Endodermal cell (in vitro differentiated cells): ENCODE measurements around the gene CAPZB. TPM values are rescaled to one million over a fixed set of nuclear protein-coding genes. Genes with fewer than 3 reads are reported as not detected.

ENCODE experiments used
- DNase-seq: peaks from one replicate; pipeline ENCODE4 v3.0.0-alpha.2; 2017
- H3K27ac ChIP-seq: 2 replicates; pipeline ENCODE4 v1.5.1; 2013; ENCODE audit warnings: mild to moderate bottlenecking, low read depth, low read length, moderate library complexity
- H3K27me3 ChIP-seq: 2 replicates; pipeline ENCODE4 v1.6.1; 2013; ENCODE audit warnings: mild to moderate bottlenecking, low read length, moderate library complexity; ENCODE audit not compliant: insufficient read depth, control insufficient read depth, poor library complexity, severe bottlenecking
- H3K36me3 ChIP-seq: 2 replicates; pipeline ENCODE4 v1.7.0; 2013; ENCODE audit warnings: mild to moderate bottlenecking, low read length, moderate library complexity; ENCODE audit not compliant: control insufficient read depth, insufficient read depth
- H3K4me1 ChIP-seq: one replicate; pipeline ENCODE4 v1.7.0; 2013; ENCODE audit warnings: low read length; ENCODE audit not compliant: control insufficient read depth, insufficient read depth
- H3K4me3 ChIP-seq: 2 replicates; pipeline ENCODE4 v1.5.1; 2013; ENCODE audit warnings: mild to moderate bottlenecking, low read length, moderate library complexity
- H3K9ac ChIP-seq: 2 replicates; pipeline ENCODE4 v1.6.1; 2013; ENCODE audit warnings: mild to moderate bottlenecking, low read length, moderate library complexity; ENCODE audit not compliant: poor library complexity, severe bottlenecking; ENCODE audit errors: extremely low read depth
- H3K9me3 ChIP-seq: 2 replicates; pipeline ENCODE4 v1.6.1; 2013; ENCODE audit warnings: mild to moderate bottlenecking, low read length, moderate library complexity; ENCODE audit not compliant: control insufficient read depth
- H3K27ac Mint-ChIP-seq: 2 replicates; pipeline ENCODE4 v1.8.0; 2020; ENCODE audit warnings: mixed read lengths
- H3K27me3 Mint-ChIP-seq: 2 replicates; pipeline ENCODE4 v1.8.0; 2021; ENCODE audit warnings: mild to moderate bottlenecking, mixed read lengths; ENCODE audit not compliant: insufficient read depth
- H3K36me3 Mint-ChIP-seq: 2 replicates; pipeline ENCODE4 v1.8.0; 2020; ENCODE audit warnings: low read depth, mixed read lengths
- H3K4me1 Mint-ChIP-seq: 2 replicates; pipeline ENCODE4 v1.8.0; 2020; ENCODE audit warnings: mixed read lengths
- H3K4me3 Mint-ChIP-seq: 2 replicates; pipeline ENCODE4 v1.8.0; 2020; ENCODE audit warnings: mild to moderate bottlenecking, moderate library complexity, mixed read lengths
- H3K9me3 Mint-ChIP-seq: 2 replicates; pipeline ENCODE4 v1.8.0; 2020; ENCODE audit warnings: mild to moderate bottlenecking, mixed read lengths
- WGBS, 2 experiments: methylation state at CpG; one replicate each; pipeline versions ENCODE4 v1.1.5 to v1.1.7; 2013; ENCODE audit warnings: missing lambda C conversion rate in 2 of 2, mixed read lengths in 1 of 2; ENCODE audit not compliant: insufficient coverage in 1 of 2, insufficient read length in 1 of 2; 5-methylcytosine and 5-hydroxymethylcytosine counted together
- total RNA-seq, 2 donors: library from RNA; stranded (reverse); fragmentation: NEBNext Ultra II Directional in 1 of 2; extraction: Animal tissue kit (Norgen Biotek cat#: 25700) in 1 of 2; gene quantifications; 2 replicates in 1 of 2; 3 replicates in 1 of 2; pipeline ENCODE4 v1.2.1, GENCODE V29; 2021
- TF ChIP-seq, protein P1 (sequence below): fragments of 200-600 bp; sonication (generic); conservative IDR thresholded peaks from 2 replicates; pipeline ENCODE4 v1.5.0; 2021; ENCODE audit warnings: antibody characterized with exemption, mild to moderate bottlenecking

CAPZB gene
- total RNA-seq, 2 donors from 2014 or later, result 334 to 362 TPM

DNA sequence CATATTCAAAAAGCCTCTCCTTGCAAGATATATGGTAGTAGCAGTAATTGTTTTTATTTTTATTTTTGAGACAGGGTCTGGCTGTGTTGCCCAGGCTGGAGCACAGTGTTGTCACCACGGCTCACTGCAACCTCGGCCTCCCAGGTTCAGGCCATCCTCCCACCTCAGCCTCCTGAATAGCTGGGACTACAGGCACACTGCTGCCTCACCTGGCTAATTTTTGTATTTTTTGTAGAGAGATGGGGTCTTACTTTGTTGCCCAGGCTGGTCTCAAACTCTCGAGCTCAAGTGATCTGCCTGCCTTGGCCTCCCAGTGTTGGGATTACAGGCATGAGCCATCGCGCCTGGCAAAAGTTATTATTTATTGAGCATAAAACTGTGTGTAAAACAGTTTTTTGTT, 134.8 kb downstream of the CAPZB start:
- TF ChIP-seq, protein P1, sequence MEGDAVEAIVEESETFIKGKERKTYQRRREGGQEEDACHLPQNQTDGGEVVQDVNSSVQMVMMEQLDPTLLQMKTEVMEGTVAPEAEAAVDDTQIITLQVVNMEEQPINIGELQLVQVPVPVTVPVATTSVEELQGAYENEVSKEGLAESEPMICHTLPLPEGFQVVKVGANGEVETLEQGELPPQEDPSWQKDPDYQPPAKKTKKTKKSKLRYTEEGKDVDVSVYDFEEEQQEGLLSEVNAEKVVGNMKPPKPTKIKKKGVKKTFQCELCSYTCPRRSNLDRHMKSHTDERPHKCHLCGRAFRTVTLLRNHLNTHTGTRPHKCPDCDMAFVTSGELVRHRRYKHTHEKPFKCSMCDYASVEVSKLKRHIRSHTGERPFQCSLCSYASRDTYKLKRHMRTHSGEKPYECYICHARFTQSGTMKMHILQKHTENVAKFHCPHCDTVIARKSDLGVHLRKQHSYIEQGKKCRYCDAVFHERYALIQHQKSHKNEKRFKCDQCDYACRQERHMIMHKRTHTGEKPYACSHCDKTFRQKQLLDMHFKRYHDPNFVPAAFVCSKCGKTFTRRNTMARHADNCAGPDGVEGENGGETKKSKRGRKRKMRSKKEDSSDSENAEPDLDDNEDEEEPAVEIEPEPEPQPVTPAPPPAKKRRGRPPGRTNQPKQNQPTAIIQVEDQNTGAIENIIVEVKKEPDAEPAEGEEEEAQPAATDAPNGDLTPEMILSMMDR, result no peak
- Mint-ChIP-seq H3K9me3 (no peaks in the 10 kb centered on the region), H3K27me3 (no peaks in the 10 kb centered on the region), H3K36me3 (peaks cover 58% of the 10 kb centered on the region), H3K4me3 (no peak overlapping the region), H3K4me1 (peaks cover 18% of the 10 kb centered on the region), H3K27ac (no peak overlapping the region)
- no peak overlapping the region for H3K27ac ChIP-seq
- H3K9me3 ChIP-seq, result no peaks in the 10 kb centered on the region
- no peak overlapping the region for H3K4me3 ChIP-seq
- no peaks in the 10 kb centered on the region for H3K27me3 ChIP-seq
- peaks cover 5% of the 10 kb centered on the region for H3K4me1 ChIP-seq
- 98 to 100% methylated on average over 1 to 5 of the region's 5 CpGs for WGBS, 2 experiments
- H3K36me3 ChIP-seq, result peaks cover 55% of the 10 kb centered on the region
- H3K9ac ChIP-seq, result no peak overlapping the region
- DNase-seq, result no peak

- Mint-ChIP-seq H3K4me1 (peaks cover 18% of the 10 kb centered on the region), H3K27me3 (no peaks in the 10 kb centered on the region), H3K9me3 (no peaks in the 10 kb centered on the region), H3K4me3 (no peak overlapping the region), H3K27ac (no peak overlapping the region), H3K36me3 (peaks cover 53% of the 10 kb centered on the region)
- no peak overlapping the region for H3K4me3 ChIP-seq
- no peak overlapping the region for H3K9ac ChIP-seq
- TF ChIP-seq, protein P1, result no peak
- H3K4me1 ChIP-seq, result peaks cover 5% of the 10 kb centered on the region
- no peak for DNase-seq
- H3K9me3 ChIP-seq, result no peaks in the 10 kb centered on the region
- WGBS, 2 experiments, result 93 to 94% methylated on average over 15 to 17 of the region's 17 CpGs
- H3K27me3 ChIP-seq, result no peaks in the 10 kb centered on the region
- peaks cover 57% of the 10 kb centered on the region for H3K36me3 ChIP-seq
- no peak overlapping the region for H3K27ac ChIP-seq
Measured at GRCh38 chr1:19349999-19350398, 135.3 kb downstream of the CAPZB start.

GRCh38 chr1:19348441-19349198, 136.7 kb downstream of the CAPZB start:
- WGBS, 2 experiments, result 93 to 96% methylated on average over 13 to 14 of the region's 15 CpGs

More at GRCh38 chr1:19348441-19349198, 136.7 kb downstream of the CAPZB start:
- Histone ChIP-seq H3K4me3 (no peak overlapping the region), H3K27me3 (no peaks in the 10 kb centered on the region), H3K36me3 (peaks cover 58% of the 10 kb centered on the region), H3K9ac (no peak overlapping the region), H3K9me3 (no peaks in the 10 kb centered on the region), H3K27ac (no peak overlapping the region), H3K4me1 (no peaks in the 10 kb centered on the region)
- Mint-ChIP-seq H3K4me3 (no peak overlapping the region), H3K27ac (no peak overlapping the region), H3K9me3 (no peaks in the 10 kb centered on the region), H3K36me3 (peaks cover 54% of the 10 kb centered on the region), H3K4me1 (peaks cover 5% of the 10 kb centered on the region), H3K27me3 (no peaks in the 10 kb centered on the region)
- TF ChIP-seq, protein P1, result no peak
- DNase-seq, result no peak
